Measurements from ENCODE around the gene MSI2.

GRCh38 chr17:57451643-57452042 lies 195.3 kb downstream of the MSI2 start:
- TF ChIP-seq POLR2AphosphoS5 (IDR thresholded peaks at IDR 0.05; ENCODE audit: borderline replicate concordance, low read depth, low read length) (no peak), EZH2 (IDR thresholded peaks at IDR 0.05) (no peak), FOXP2 (optimal IDR thresholded peaks at IDR 0.05; ENCODE audit: control extremely low read depth, extremely low read length, insufficient read depth) (no peak)

Measured in SK-N-MC (cell line).